IMR-90 (cell line): ENCODE data around the gene ZFHX3. TPM values are rescaled to one million over a fixed set of nuclear protein-coding genes. Genes with fewer than 3 reads are reported as not detected.
A peak's percentile ranks its signal among the peaks of the same experiment; 100 is the strongest.

Experiments
- ATAC-seq: fragments of 200-7000 bp; cut with Tn5 transposase; 2 replicates; pipeline ENCODE4 v1.9.1; 2020; ENCODE audit warnings: low read depth, mild to moderate bottlenecking, moderate library complexity
- BruUV-seq: library from RNA; stranded (reverse); fragments of 400-500 nt; replicated peaks from 2 replicates; lab custom pipeline; 2021; lab: Mats Ljungman, UMichigan
- CTCF ChIA-PET: fragments of 300-600 bp; formaldehyde crosslinking; extraction: SDS; loops from one replicate; lab custom pipeline; 2021; ENCODE audit warnings: antibody characterized with exemption; lab: Yijun Ruan, JAX
- POLR2A ChIA-PET: fragments of 300-600 bp; sonication (Branson Sonifier 250); formaldehyde crosslinking; loops from one replicate; lab custom pipeline; 2022; ENCODE audit warnings: antibody characterized with exemption; ENCODE audit not compliant: unreplicated experiment; lab: Charles Lee
- DNase-seq: peaks from one replicate; pipeline ENCODE4 v3.0.0; 2013
- H2AFZ ChIP-seq: replicated peaks from 2 replicates; pipeline ENCODE3; 2013; ENCODE audit warnings: low read length, mild to moderate bottlenecking; ENCODE audit not compliant: poor library complexity
- H2AK5ac ChIP-seq: 2 replicates; pipeline ENCODE4 v1.6.1; 2013; ENCODE audit warnings: low read depth, low read length, inconsistent platforms
- H2AK9ac ChIP-seq: replicated peaks from 2 replicates; pipeline ENCODE3; 2013; ENCODE audit warnings: mild to moderate bottlenecking, low read depth, low read length, moderate library complexity; ENCODE audit not compliant: poor library complexity
- H2BK120ac ChIP-seq: 2 replicates; pipeline ENCODE4 v1.6.1; 2013; ENCODE audit warnings: low read depth, low read length, inconsistent platforms
- H2BK15ac ChIP-seq: 3 replicates; pipeline ENCODE4 v1.6.1; 2013; ENCODE audit warnings: low read depth, low read length, inconsistent platforms
- H2BK20ac ChIP-seq: 2 replicates; pipeline ENCODE4 v1.6.1; 2013; ENCODE audit warnings: low read depth, mild to moderate bottlenecking, inconsistent platforms, low read length, moderate library complexity
- H2BK5ac ChIP-seq: 2 replicates; pipeline ENCODE4 v1.6.1; 2013; ENCODE audit warnings: mild to moderate bottlenecking, low read depth, low read length, inconsistent platforms; ENCODE audit not compliant: poor library complexity, severe bottlenecking
- H3K14ac ChIP-seq: replicated peaks from 2 replicates; pipeline ENCODE4 v1.6.1; 2013; ENCODE audit warnings: low read depth, low read length, inconsistent platforms
- H3K18ac ChIP-seq: 2 replicates; pipeline ENCODE4 v1.6.1; 2013; ENCODE audit warnings: low read depth, low read length, control low read depth
- H3K23ac ChIP-seq: 2 replicates; pipeline ENCODE4 v1.6.1; 2013; ENCODE audit warnings: low read depth, low read length, inconsistent platforms
- H3K27ac ChIP-seq: 2 replicates; pipeline ENCODE4 v1.5.1; 2013; ENCODE audit warnings: mild to moderate bottlenecking, control low read depth, low read length; ENCODE audit not compliant: insufficient read depth
- H3K27me3 ChIP-seq: 2 replicates; pipeline ENCODE4 v1.6.1; 2013; ENCODE audit warnings: low read length; ENCODE audit not compliant: control insufficient read depth, insufficient read depth
- H3K36me3 ChIP-seq: 2 replicates; pipeline ENCODE4 v1.6.1; 2013; ENCODE audit warnings: low read length, mixed read lengths; ENCODE audit not compliant: control insufficient read depth, insufficient read depth
- H3K4ac ChIP-seq: 2 replicates; pipeline ENCODE4 v1.6.1; 2013; ENCODE audit warnings: low read depth, low read length, inconsistent platforms
- H3K4me1 ChIP-seq: 2 replicates; pipeline ENCODE4 v1.6.1; 2013; ENCODE audit warnings: low read length, mixed read lengths; ENCODE audit not compliant: control insufficient read depth, insufficient read depth
- H3K4me2 ChIP-seq: 2 replicates; pipeline ENCODE4 v1.6.1; 2013; ENCODE audit warnings: low read depth, mild to moderate bottlenecking, control low read depth, low read length, moderate library complexity
- H3K4me3 ChIP-seq: 2 replicates; pipeline ENCODE4 v1.5.1; 2013; ENCODE audit warnings: low read depth, mild to moderate bottlenecking, control low read depth, low read length, moderate library complexity; ENCODE audit not compliant: insufficient read depth
- H3K56ac ChIP-seq: 2 replicates; pipeline ENCODE4 v1.6.1; 2013; ENCODE audit warnings: low read length, inconsistent platforms; ENCODE audit not compliant: insufficient read depth; ENCODE audit errors: extremely low read depth
- H3K79me1 ChIP-seq, 2 experiments: 2 replicates each; pipeline ENCODE4 v1.6.1; 2013; ENCODE audit warnings: low read length in 2 of 2, inconsistent platforms in 1 of 2, low read depth in 1 of 2
- H3K9ac ChIP-seq: 2 replicates; pipeline ENCODE4 v1.6.1; 2013; ENCODE audit warnings: low read depth, low read length, control low read depth
- H3K9me1 ChIP-seq: 2 replicates; pipeline ENCODE4 v1.6.1; 2013; ENCODE audit warnings: low read length, inconsistent platforms; ENCODE audit not compliant: insufficient read depth
- H3K9me3 ChIP-seq: 2 replicates; pipeline ENCODE4 v1.6.1; 2013; ENCODE audit warnings: low read length; ENCODE audit not compliant: control insufficient read depth, insufficient read depth
- H4K20me1 ChIP-seq: 2 replicates; pipeline ENCODE4 v1.6.1; 2013; ENCODE audit warnings: low read length, inconsistent platforms; ENCODE audit not compliant: insufficient read depth
- H4K5ac ChIP-seq: 2 replicates; pipeline ENCODE4 v1.6.1; 2013; ENCODE audit warnings: mild to moderate bottlenecking, low read depth, low read length, control low read depth
- H4K8ac ChIP-seq, 2 experiments: 2 replicates each; pipeline ENCODE4 v1.6.1; 2013; ENCODE audit warnings: low read depth in 2 of 2, low read length in 2 of 2, control low read depth in 1 of 2, inconsistent platforms in 1 of 2
- H4K91ac ChIP-seq: 2 replicates; pipeline ENCODE4 v1.6.1; 2013; ENCODE audit warnings: low read depth, low read length, inconsistent platforms; ENCODE audit not compliant: insufficient read depth
- BHLHE40 ChIP-seq: fragments of 150-350 bp; IDR thresholded peaks from 2 replicates; pipeline ENCODE4 v1.6.1; 2016; ENCODE audit warnings: mild to moderate bottlenecking, low read depth, low read length
- CEBPB ChIP-seq: IDR thresholded peaks from 2 replicates; pipeline ENCODE4 v1.6.1; 2012; ENCODE audit warnings: low read depth, low read length, improper control_type of control experiment
- CHD1 ChIP-seq: IDR thresholded peaks from 2 replicates; pipeline ENCODE4 v1.6.1; 2012; ENCODE audit warnings: low read depth, low read length, improper control_type of control experiment
- ELK1 ChIP-seq: fragments of 150-350 bp; IDR thresholded peaks from 2 replicates; pipeline ENCODE4 v1.6.1; 2016; ENCODE audit warnings: low read depth, mild to moderate bottlenecking, low read length, moderate library complexity, borderline replicate concordance
- FOS ChIP-seq: fragments of 150-350 bp; IDR thresholded peaks from 2 replicates; pipeline ENCODE4 v1.6.1; 2016; ENCODE audit warnings: low read depth, low read length
- MAFK ChIP-seq: IDR thresholded peaks from 2 replicates; pipeline ENCODE4 v1.6.1; 2012; ENCODE audit warnings: low read depth, low read length, improper control_type of control experiment
- MAZ ChIP-seq: IDR thresholded peaks from 2 replicates; pipeline ENCODE4 v1.6.1; 2012; ENCODE audit warnings: low read depth, mild to moderate bottlenecking, low read length, improper control_type of control experiment, moderate library complexity, borderline replicate concordance
- MXI1 ChIP-seq: IDR thresholded peaks from 2 replicates; pipeline ENCODE4 v1.6.1; 2012; ENCODE audit warnings: low read depth, mild to moderate bottlenecking, low read length, moderate library complexity, borderline replicate concordance
- NFE2L2 ChIP-seq: fragments of 150-350 bp; IDR thresholded peaks from 2 replicates; pipeline ENCODE4 v1.6.1; 2016; ENCODE audit warnings: low read depth, mild to moderate bottlenecking, low read length
- POLR2A ChIP-seq: IDR thresholded peaks from 2 replicates; pipeline ENCODE4 v1.6.1; 2012; ENCODE audit warnings: mild to moderate bottlenecking, low read depth, low read length
- RAD21 ChIP-seq: IDR thresholded peaks from 2 replicates; pipeline ENCODE4 v1.6.1; 2012; ENCODE audit warnings: low read length, improper control_type of control experiment
- RCOR1 ChIP-seq: IDR thresholded peaks from 2 replicates; pipeline ENCODE4 v1.6.1; 2012; ENCODE audit warnings: mild to moderate bottlenecking, low read length, improper control_type of control experiment; ENCODE audit not compliant: insufficient replicate concordance
- RFX5 ChIP-seq: IDR thresholded peaks from 2 replicates; pipeline ENCODE4 v1.8.0; 2012; ENCODE audit warnings: low read depth, mild to moderate bottlenecking, low read length, moderate library complexity
- SMC3 ChIP-seq: fragments of 150-350 bp; IDR thresholded peaks from 2 replicates; pipeline ENCODE4 v1.6.1; 2016; ENCODE audit warnings: low read depth, mild to moderate bottlenecking, antibody characterized with exemption, low read length, moderate library complexity
- WGBS, 2 experiments: methylation state at CpG; one replicate each; pipeline versions ENCODE4 v1.1.5 to v1.1.7; 2013; ENCODE audit warnings: missing lambda C conversion rate in 2 of 2; ENCODE audit not compliant: insufficient read length in 1 of 2; ENCODE audit errors: extremely low coverage in 2 of 2; 5-methylcytosine and 5-hydroxymethylcytosine counted together
- dilution Hi-C: fragments of 300-500 bp; cut with HindIII; formaldehyde crosslinking; loops from one replicate; pipeline ENCODE4 v1.14.3; 2018; ENCODE audit warnings: low sequenced_read_pairs; ENCODE audit not compliant: unreplicated experiment
- in situ Hi-C: fragments of 300-500 bp; cut with MboI; formaldehyde crosslinking; loops from 3 replicates; pipeline ENCODE4 v1.14.3; 2019; ENCODE audit warnings: low sequenced_read_pairs, inconsistent platforms, mixed read lengths
- intact Hi-C: fragments of 100-400 bp; cut with micrococcal nuclease; formaldehyde crosslinking; loops from 2 replicates; pipeline ENCODE4 v1.10.0; 2022
- polyA plus RNA-seq, 3 experiments: library from polyadenylated mRNA; depleted of rRNA; stranded (reverse); fragments of >200 nt; gene quantifications; 2 replicates each; pipeline ENCODE4 v1.2.3, GENCODE V29; 2012; ENCODE audit warnings: low replicate concordance in 1 of 3
- total RNA-seq: library from RNA; depleted of rRNA; stranded (reverse); fragments of >200 nt; gene quantifications from 2 replicates; pipeline ENCODE4 v1.2.3, GENCODE V29; 2012
- TF ChIP-seq, protein P1 (sequence below): fragments of 150-350 bp; IDR thresholded peaks from 2 replicates; pipeline ENCODE4 v1.6.1; 2017; ENCODE audit warnings: mild to moderate bottlenecking, antibody characterized with exemption, low read length, low read depth

Gene ZFHX3
- total and polyA plus RNA-seq, 2 of the 4 experiments (the other 2 are of a cell fraction): 1.4 to 1.7 TPM

DNA sequence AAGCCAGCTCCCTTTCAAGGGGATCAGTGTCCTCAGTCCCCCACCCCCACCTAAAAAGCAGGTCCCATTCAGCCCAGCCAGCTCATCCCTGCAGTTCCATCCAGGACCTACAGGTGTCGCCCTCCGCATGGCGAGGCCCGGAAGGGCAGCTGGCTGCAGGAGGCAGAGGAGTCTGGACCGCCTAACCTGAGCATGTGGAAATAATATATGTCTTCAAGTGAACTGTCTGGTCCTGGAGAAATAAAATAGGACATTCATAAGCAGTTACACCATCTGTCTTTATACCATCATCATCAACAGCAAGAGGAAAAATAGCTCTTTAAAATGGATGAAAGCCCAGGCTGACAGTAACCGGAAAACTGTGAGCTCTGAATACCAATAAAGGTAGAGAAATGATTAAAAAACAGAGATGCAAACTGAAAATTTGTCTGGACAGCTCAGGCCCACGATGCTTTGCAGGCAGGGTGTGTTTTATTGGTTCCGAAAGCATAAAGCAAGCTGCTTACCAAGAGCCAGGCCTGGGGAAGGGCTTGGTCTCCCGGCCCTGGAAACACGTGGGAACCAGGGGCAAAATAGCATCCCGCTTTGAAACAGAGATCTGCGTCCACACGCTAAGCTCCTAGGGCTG is 215.2 kb downstream of the ZFHX3 start:
- in situ Hi-C loops: no loop called here
- no peak for TF ChIP-seq MAFK
- no peak for TF ChIP-seq POLR2A
- no peak for TF ChIP-seq CEBPB
- peak; percentile 96 for TF ChIP-seq RAD21
- no peak for TF ChIP-seq CHD1
- TF ChIP-seq NFE2L2: no peak
- TF ChIP-seq MAZ: no peak
- TF ChIP-seq BHLHE40: no peak
- TF ChIP-seq FOS: no peak
- peak; percentile 94 for TF ChIP-seq SMC3
- no peak for TF ChIP-seq RFX5
- no peak for TF ChIP-seq MXI1
- TF ChIP-seq ELK1: no peak
- no peak for TF ChIP-seq RCOR1
- TF ChIP-seq, protein P1, sequence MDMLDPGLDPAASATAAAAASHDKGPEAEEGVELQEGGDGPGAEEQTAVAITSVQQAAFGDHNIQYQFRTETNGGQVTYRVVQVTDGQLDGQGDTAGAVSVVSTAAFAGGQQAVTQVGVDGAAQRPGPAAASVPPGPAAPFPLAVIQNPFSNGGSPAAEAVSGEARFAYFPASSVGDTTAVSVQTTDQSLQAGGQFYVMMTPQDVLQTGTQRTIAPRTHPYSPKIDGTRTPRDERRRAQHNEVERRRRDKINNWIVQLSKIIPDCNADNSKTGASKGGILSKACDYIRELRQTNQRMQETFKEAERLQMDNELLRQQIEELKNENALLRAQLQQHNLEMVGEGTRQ: no peak

More for the DNA sequence above, 215.2 kb downstream of the ZFHX3 start:
- POLR2A ChIA-PET: interaction anchor here (0.5 to 1.2 kb wide), 3 partner anchors 107 to 226 kb away, joined by 3 to 12 read pairs (median 4); no protein-coding TSS in a partner anchor
- H2AK5ac ChIP-seq: no peak overlapping the region
- H3K4me3 ChIP-seq: no peak overlapping the region
- H3K79me1 ChIP-seq: peaks cover 9 to 39% of the 10 kb centered on the region in 2 experiments; a peak in 2 of 4 replicates
- peaks cover 8% of the 10 kb centered on the region for H3K9me1 ChIP-seq
- H4K91ac ChIP-seq: no peak overlapping the region
- no peak overlapping the region for H2BK5ac ChIP-seq
- H3K56ac ChIP-seq: no peak overlapping the region
- H2BK120ac ChIP-seq: no peak overlapping the region
- BruUV-seq: no TSS peak
- 57% methylated on average over 2 of the region's 13 CpGs; no CpG with 5 or more reads in 1 of the 2 experiments for WGBS, 2 experiments
- CTCF ChIA-PET: interaction anchor here (0.5 to 2.2 kb wide), 45 partner anchors 9 to 1394 kb away, joined by 3 to 16 read pairs (median 4); no protein-coding TSS in a partner anchor
- H3K9me3 ChIP-seq: no peaks in the 10 kb centered on the region
- no peak overlapping the region for H3K9ac ChIP-seq
- H3K14ac ChIP-seq: no peak overlapping the region
- H2BK15ac ChIP-seq: no peak overlapping the region
- no peak overlapping the region for H3K23ac ChIP-seq
- intact Hi-C loops (loop anchor here (2.0 to 10.0 kb wide), 5 partner anchors 224 to 1122 kb away; no protein-coding TSS in a partner anchor), dilution Hi-C loops (no loop called here)
- H4K20me1 ChIP-seq: peaks cover 20% of the 10 kb centered on the region
- H3K18ac ChIP-seq: no peak overlapping the region
- H3K4me1 ChIP-seq: peaks cover 4% of the 10 kb centered on the region
- H2AFZ ChIP-seq: no peak overlapping the region
- no peaks in the 10 kb centered on the region for H3K27me3 ChIP-seq
- H2AK9ac ChIP-seq: no peak overlapping the region
- H3K4ac ChIP-seq: no peak overlapping the region
- H4K5ac ChIP-seq: no peak overlapping the region
- H4K8ac ChIP-seq: no peak overlapping the region
- no peak overlapping the region for H3K4me2 ChIP-seq
- no peak overlapping the region for H2BK20ac ChIP-seq
- no peak overlapping the region for H3K27ac ChIP-seq
- ATAC-seq: peak; percentile 97
- peak; percentile 70 for DNase-seq
- H3K36me3 ChIP-seq: peaks cover 5% of the 10 kb centered on the region; the same call in 1 of the 2 replicates
